Transverse colon (tissue), 4 donors: ENCODE data around the gene STK33.

Source experiments
- POLR2A ChIP-seq: fragments of 450-650 bp; IDR thresholded peaks from one replicate; pipeline ENCODE4 v1.6.1; 2016; ENCODE audit warnings: antibody characterized with exemption, mild to moderate bottlenecking, moderate library complexity
- POLR2AphosphoS5 ChIP-seq, 3 donors: sonication (generic); formaldehyde crosslinking; IDR thresholded peaks; one replicate each; pipeline ENCODE4 v1.6.1; 2016; ENCODE audit warnings: antibody characterized with exemption in 3 of 3
- TF ChIP-seq, protein P1 (sequence below), 5 experiments: fragments of 200-600 bp in 3 of 5; fragments of 450-650 bp in 2 of 5; sonication (generic) in 3 of 5; IDR thresholded peaks; 1 replicate in 2 of 5; 2 replicates in 3 of 5; pipeline ENCODE4 v1.5.1; 2016 to 2017; ENCODE audit warnings: antibody characterized with exemption in 5 of 5, inconsistent platforms in 3 of 5, mild to moderate bottlenecking in 2 of 5, moderate library complexity in 1 of 5

DNA sequence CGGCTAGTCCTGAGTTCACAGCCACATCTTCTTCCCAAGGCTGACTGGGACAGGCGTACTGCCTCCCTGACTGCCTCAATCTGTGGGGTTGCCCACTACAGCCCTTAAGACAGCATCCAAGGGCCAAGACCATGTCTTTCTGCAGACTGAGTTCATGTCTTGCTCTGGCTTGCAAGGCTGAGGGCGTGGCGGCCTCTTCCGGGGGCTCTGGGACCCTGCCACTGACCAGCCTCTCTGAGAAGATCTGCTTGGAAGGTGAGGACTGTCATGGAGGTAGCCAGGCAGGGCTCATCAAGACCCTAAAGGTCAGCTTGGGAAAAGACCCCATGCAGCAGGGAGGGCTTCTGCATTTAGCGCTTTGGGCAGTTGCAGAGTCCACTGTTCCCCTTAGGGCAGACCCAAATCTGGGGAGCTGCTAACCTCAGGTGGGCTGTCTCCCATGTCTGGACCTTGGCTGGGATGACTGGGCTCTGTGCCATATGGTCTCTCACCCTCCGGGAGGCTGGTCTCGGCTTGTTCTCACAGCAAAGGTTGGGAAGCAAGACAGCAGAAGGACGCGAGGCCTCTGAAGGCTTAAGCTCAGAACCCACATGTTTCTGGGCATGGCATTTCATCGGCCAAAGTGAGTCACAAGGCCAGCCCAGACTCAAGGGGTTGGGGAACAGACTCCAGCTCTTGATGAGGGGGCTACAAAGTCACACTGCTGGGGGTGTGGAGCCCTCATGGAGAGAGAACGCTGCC is 221.2 kb downstream of the STK33 start:
- TF ChIP-seq, protein P1, sequence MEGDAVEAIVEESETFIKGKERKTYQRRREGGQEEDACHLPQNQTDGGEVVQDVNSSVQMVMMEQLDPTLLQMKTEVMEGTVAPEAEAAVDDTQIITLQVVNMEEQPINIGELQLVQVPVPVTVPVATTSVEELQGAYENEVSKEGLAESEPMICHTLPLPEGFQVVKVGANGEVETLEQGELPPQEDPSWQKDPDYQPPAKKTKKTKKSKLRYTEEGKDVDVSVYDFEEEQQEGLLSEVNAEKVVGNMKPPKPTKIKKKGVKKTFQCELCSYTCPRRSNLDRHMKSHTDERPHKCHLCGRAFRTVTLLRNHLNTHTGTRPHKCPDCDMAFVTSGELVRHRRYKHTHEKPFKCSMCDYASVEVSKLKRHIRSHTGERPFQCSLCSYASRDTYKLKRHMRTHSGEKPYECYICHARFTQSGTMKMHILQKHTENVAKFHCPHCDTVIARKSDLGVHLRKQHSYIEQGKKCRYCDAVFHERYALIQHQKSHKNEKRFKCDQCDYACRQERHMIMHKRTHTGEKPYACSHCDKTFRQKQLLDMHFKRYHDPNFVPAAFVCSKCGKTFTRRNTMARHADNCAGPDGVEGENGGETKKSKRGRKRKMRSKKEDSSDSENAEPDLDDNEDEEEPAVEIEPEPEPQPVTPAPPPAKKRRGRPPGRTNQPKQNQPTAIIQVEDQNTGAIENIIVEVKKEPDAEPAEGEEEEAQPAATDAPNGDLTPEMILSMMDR (IDR thresholded peaks at IDR 0.05): no peak
- TF ChIP-seq POLR2A: no peak
- no peak for TF ChIP-seq POLR2AphosphoS5 (IDR thresholded peaks at IDR 0.05)
